WTC11 (cell line): ENCODE data around the gene OR8U1. TPM values are rescaled to one million over a fixed set of nuclear protein-coding genes. Genes with fewer than 3 reads are reported as not detected.
"Not testable (repeated sequence)": the region's sequence is repeated elsewhere in the genome, so short reads cannot be mapped to it uniquely, and the experiment has no call there.

Source experiments
- ATAC-seq: fragments of 200-7000 bp; cut with Tn5 transposase; 2 replicates; pipeline ENCODE4 v1.10.0; 2021; ENCODE audit warnings: mild to moderate bottlenecking, moderate library complexity
- CTCF ChIA-PET: fragments of 300-600 bp; sonication (Branson Sonifier 250); formaldehyde crosslinking; loops from one replicate; lab custom pipeline; 2021; ENCODE audit warnings: antibody characterized with exemption; lab: Charles Lee
- POLR2A ChIA-PET: fragments of 350-600 bp; sonication (Branson Sonifier 250); formaldehyde crosslinking; loops from one replicate; lab custom pipeline; 2021; ENCODE audit warnings: antibody characterized with exemption; lab: Charles Lee
- DNase-seq: peaks from one replicate; pipeline ENCODE4 v3.0.0; 2021; ENCODE audit warnings: low spot score
- H3K27ac Mint-ChIP-seq: 2 replicates; pipeline ENCODE4 v1.8.0; 2021; ENCODE audit warnings: mixed read lengths
- H3K27me3 Mint-ChIP-seq: 2 replicates; pipeline ENCODE4 v1.8.0; 2021; ENCODE audit warnings: low read depth, mild to moderate bottlenecking, moderate library complexity, mixed read lengths
- H3K36me3 Mint-ChIP-seq: 2 replicates; pipeline ENCODE4 v1.8.0; 2021; ENCODE audit warnings: mixed read lengths
- H3K4me1 Mint-ChIP-seq: 2 replicates; pipeline ENCODE4 v1.8.0; 2022; ENCODE audit warnings: mixed read lengths
- H3K4me3 Mint-ChIP-seq: 2 replicates; pipeline ENCODE4 v1.8.0; 2021; ENCODE audit warnings: mild to moderate bottlenecking, moderate library complexity, mixed read lengths
- H3K9me3 Mint-ChIP-seq: 2 replicates; pipeline ENCODE4 v1.8.0; 2021; ENCODE audit warnings: mixed read lengths
- ATF1 ChIP-seq: sonication (generic); formaldehyde crosslinking; IDR thresholded peaks from 2 replicates; pipeline ENCODE4 v1.8.1; 2023; ENCODE audit warnings: mild to moderate bottlenecking, moderate library complexity, missing genetic modification reagents
- CTCF ChIP-seq: fragments of 200-600 bp; IDR thresholded peaks from 2 replicates; pipeline ENCODE4 v1.8.0; 2022; ENCODE audit warnings: antibody characterized with exemption
- E2F5 ChIP-seq: sonication (generic); formaldehyde crosslinking; IDR thresholded peaks from 2 replicates; pipeline ENCODE4 v1.8.1; 2022; ENCODE audit warnings: mild to moderate bottlenecking, moderate library complexity, missing genetic modification reagents
- ETV6 ChIP-seq: sonication (generic); formaldehyde crosslinking; IDR thresholded peaks from 2 replicates; pipeline ENCODE4 v1.8.1; 2022; ENCODE audit warnings: mild to moderate bottlenecking, missing genetic modification reagents
- HMGA2 ChIP-seq: fragments of 250-450 bp; sonication (Bioruptor Pico); IDR thresholded peaks from 2 replicates; pipeline ENCODE4 v1.4.0; 2021; ENCODE audit warnings: mild to moderate bottlenecking, moderate library complexity
- MLX ChIP-seq: sonication (generic); formaldehyde crosslinking; IDR thresholded peaks from 2 replicates; pipeline ENCODE4 v1.8.1; 2023; ENCODE audit warnings: mild to moderate bottlenecking, missing genetic modification reagents, moderate library complexity
- PRDM15 ChIP-seq: sonication (generic); formaldehyde crosslinking; IDR thresholded peaks from 2 replicates; pipeline ENCODE4 v1.8.0; 2022; ENCODE audit warnings: missing genetic modification reagents
- TCF7 ChIP-seq: sonication (generic); formaldehyde crosslinking; IDR thresholded peaks from 2 replicates; pipeline ENCODE4 v1.8.0; 2022; ENCODE audit warnings: mild to moderate bottlenecking, low read depth, missing genetic modification reagents, moderate library complexity
- TP53 ChIP-seq: sonication (generic); formaldehyde crosslinking; IDR thresholded peaks from 2 replicates; pipeline ENCODE4 v1.8.1; 2023; ENCODE audit warnings: mild to moderate bottlenecking, missing genetic modification reagents
- USF1 ChIP-seq: sonication (generic); formaldehyde crosslinking; IDR thresholded peaks from 2 replicates; pipeline ENCODE4 v1.8.0; 2022; ENCODE audit warnings: mild to moderate bottlenecking, missing genetic modification reagents
- ZBTB43 ChIP-seq: sonication (generic); formaldehyde crosslinking; IDR thresholded peaks from 2 replicates; pipeline ENCODE4 v1.8.1; 2023; ENCODE audit warnings: mild to moderate bottlenecking, missing genetic modification reagents
- ZNF532 ChIP-seq: fragments of 250-450 bp; sonication (Bioruptor Pico); IDR thresholded peaks from 2 replicates; pipeline ENCODE4 v1.9.0; 2021; ENCODE audit warnings: mild to moderate bottlenecking, borderline replicate concordance
- total RNA-seq: library from RNA; stranded (reverse); gene quantifications from 3 replicates; pipeline ENCODE4 v1.2.3, GENCODE V29; 2021

Gene OR8U1
- total RNA-seq, 1 experiment from 2014 or later, result not detected

GRCh38 chr11:56396047-56396446 is 20.6 kb downstream of the OR8U1 start:
- CTCF ChIA-PET, result interaction anchor here (0.6 to 1.0 kb wide), 2 partner anchors 11 to 20 kb away, joined by 3 read pairs; no protein-coding TSS in a partner anchor
- ATAC-seq (peak; percentile 81), DNase-seq (no peak)
- Mint-ChIP-seq H3K4me1 (no peaks in the 10 kb centered on the region), H3K4me3 (no peak overlapping the region), H3K36me3 (peaks cover under 1% of the 10 kb centered on the region), H3K9me3 (peaks cover 8% of the 10 kb centered on the region), H3K27me3 (no peaks in the 10 kb centered on the region; the same call in 1 of the 2 replicates), H3K27ac (no peak overlapping the region)
- TF ChIP-seq ZBTB43 (CRISPR knock-in tag), result no peak
- POLR2A ChIA-PET, result no interaction called here

- ATAC-seq, DNase-seq, H3K27ac Mint-ChIP-seq, CTCF ChIA-PET, POLR2A ChIA-PET, H3K4me3 Mint-ChIP-seq, H3K4me1 Mint-ChIP-seq, H3K36me3 Mint-ChIP-seq, H3K27me3 Mint-ChIP-seq: not testable (repeated sequence)
- H3K9me3 Mint-ChIP-seq, result peaks cover 24% of the 10 kb centered on the region
Observed at GRCh38 chr11:56401858-56402461, 26.5 kb downstream of the OR8U1 start.

GRCh38 chr11:56404393-56404792 is 29.0 kb downstream of the OR8U1 start:
- ATAC-seq, result no peak
- no peaks in the 10 kb centered on the region for H3K4me1 Mint-ChIP-seq
- H3K4me3 Mint-ChIP-seq, result no peak overlapping the region

More at GRCh38 chr11:56404393-56404792, 29.0 kb downstream of the OR8U1 start:
- Mint-ChIP-seq H3K27ac (no peak overlapping the region), H3K27me3 (no peaks in the 10 kb centered on the region; the same call in 1 of the 2 replicates), H3K9me3 (peaks cover 45% of the 10 kb centered on the region), H3K36me3 (peaks cover 5% of the 10 kb centered on the region)
- POLR2A ChIA-PET, result no interaction called here
- DNase-seq, result no peak
- CTCF ChIA-PET, result no interaction called here
- no peak for TF ChIP-seq E2F5 (CRISPR knock-in tag)
- no peak for TF ChIP-seq TCF7
- no peak for TF ChIP-seq ATF1 (CRISPR knock-in tag)
- TF ChIP-seq USF1 (CRISPR knock-in tag), result no peak
- no peak for TF ChIP-seq ETV6 (CRISPR knock-in tag)
- no peak for TF ChIP-seq ZNF532 (CRISPR knock-in tag)
- TF ChIP-seq TP53 (CRISPR knock-in tag), result no peak
- TF ChIP-seq HMGA2 (CRISPR knock-in tag), result no peak
- no peak for TF ChIP-seq CTCF
- no peak for TF ChIP-seq MLX (CRISPR knock-in tag)
- no peak for TF ChIP-seq PRDM15 (CRISPR knock-in tag)
